Mesenchymal stem cell (in vitro differentiated cells and primary cell): ENCODE data around the gene FOXP1.
A peak's percentile ranks its signal among the peaks of the same experiment; 100 is the strongest.
"Not testable (repeated sequence)": the region's sequence is repeated elsewhere in the genome, so short reads cannot be mapped to it uniquely, and the experiment has no call there.

ENCODE experiments used
- DNase-seq: peaks from one replicate; pipeline ENCODE4 v3.0.0-alpha.2; 2013
- H2AFZ ChIP-seq: one replicate; pipeline ENCODE4 v1.6.1; 2013; ENCODE audit warnings: low read depth, mild to moderate bottlenecking, control low read depth, inconsistent platforms, low read length, moderate library complexity
- H2AK5ac ChIP-seq: 2 replicates; pipeline ENCODE4 v1.6.1; 2013; ENCODE audit warnings: low read length, moderate library complexity, mild to moderate bottlenecking, inconsistent platforms; ENCODE audit not compliant: severe bottlenecking
- H2BK120ac ChIP-seq: one replicate; pipeline ENCODE4 v1.6.1; 2013; ENCODE audit warnings: low read depth, mild to moderate bottlenecking, inconsistent platforms, low read length, moderate library complexity
- H2BK12ac ChIP-seq, 2 experiments: one replicate each; pipeline ENCODE4 v1.6.1; 2013; ENCODE audit warnings: inconsistent platforms in 2 of 2, low read length in 2 of 2, mild to moderate bottlenecking in 2 of 2, moderate library complexity in 2 of 2, control low read depth in 1 of 2
- H2BK15ac ChIP-seq: one replicate; pipeline ENCODE4 v1.6.1; 2013; ENCODE audit warnings: mild to moderate bottlenecking, low read depth, inconsistent platforms; ENCODE audit not compliant: poor library complexity, severe bottlenecking
- H2BK5ac ChIP-seq: 2 replicates; pipeline ENCODE4 v1.6.1; 2013; ENCODE audit warnings: low read depth, mild to moderate bottlenecking, low read length, control low read depth, inconsistent platforms; ENCODE audit not compliant: poor library complexity, severe bottlenecking
- H3K14ac ChIP-seq, 2 experiments: one replicate each; pipeline ENCODE4 v1.6.1; 2013; ENCODE audit warnings: inconsistent platforms in 2 of 2, low read length in 2 of 2, control low read depth in 1 of 2, mild to moderate bottlenecking in 1 of 2, moderate library complexity in 1 of 2
- H3K18ac ChIP-seq, 2 experiments: one replicate each; pipeline ENCODE4 v1.6.1; 2013; ENCODE audit warnings: inconsistent platforms in 2 of 2, low read length in 2 of 2, control low read depth in 1 of 2, low read depth in 1 of 2, mild to moderate bottlenecking in 1 of 2
- H3K23ac ChIP-seq, 2 experiments: one replicate each; pipeline ENCODE4 v1.6.1; 2013; ENCODE audit warnings: inconsistent platforms in 2 of 2, low read length in 2 of 2, mild to moderate bottlenecking in 2 of 2, moderate library complexity in 2 of 2, control low read depth in 1 of 2
- H3K27ac ChIP-seq: 2 replicates; pipeline ENCODE4 v1.5.1; 2013; ENCODE audit warnings: mild to moderate bottlenecking, moderate library complexity, low read length, control low read depth, inconsistent platforms; ENCODE audit not compliant: poor library complexity, severe bottlenecking
- H3K27me3 ChIP-seq, 2 experiments: 2 replicates each; pipeline versions ENCODE4 v1.6.1 to v1.7.0; 2013; ENCODE audit warnings: low read length in 2 of 2, mild to moderate bottlenecking in 2 of 2, moderate library complexity in 2 of 2, control low read depth in 1 of 2, inconsistent platforms in 1 of 2; ENCODE audit not compliant: control insufficient read depth in 1 of 2, insufficient read depth in 1 of 2
- H3K36me3 ChIP-seq, 2 experiments: 2 replicates each; pipeline versions ENCODE4 v1.6.1 to v1.7.0; 2013; ENCODE audit warnings: low read length in 2 of 2, control low read depth in 1 of 2, inconsistent platforms in 1 of 2, low read depth in 1 of 2, mild to moderate bottlenecking in 1 of 2; ENCODE audit not compliant: insufficient read depth in 2 of 2, control insufficient read depth in 1 of 2
- H3K4ac ChIP-seq, 2 experiments: one replicate each; pipeline ENCODE4 v1.6.1; 2013; ENCODE audit warnings: inconsistent platforms in 2 of 2, low read length in 2 of 2, mild to moderate bottlenecking in 2 of 2, moderate library complexity in 2 of 2, control low read depth in 1 of 2, low read depth in 1 of 2
- H3K4me1 ChIP-seq: 2 replicates; pipeline ENCODE4 v1.6.1; 2013; ENCODE audit warnings: low read depth, low read length, control low read depth; ENCODE audit not compliant: control insufficient read depth, insufficient read depth
- H3K4me2 ChIP-seq: 2 replicates; pipeline ENCODE4 v1.6.1; 2013; ENCODE audit warnings: low read length, mild to moderate bottlenecking, inconsistent platforms; ENCODE audit not compliant: poor library complexity, severe bottlenecking
- H3K4me3 ChIP-seq, 2 experiments: 2 replicates each; pipeline versions ENCODE4 v1.5.1 to v1.7.0; 2013; ENCODE audit warnings: low read length in 2 of 2, mild to moderate bottlenecking in 2 of 2, control low read depth in 1 of 2, low read depth in 1 of 2; ENCODE audit not compliant: insufficient read depth in 1 of 2
- H3K79me1 ChIP-seq: replicated peaks from 2 replicates; pipeline ENCODE4 v1.6.1; 2013; ENCODE audit warnings: mild to moderate bottlenecking, control low read depth, low read length, inconsistent platforms; ENCODE audit not compliant: poor library complexity, severe bottlenecking
- H3K9ac ChIP-seq: 2 replicates; pipeline ENCODE4 v1.7.0; 2013; ENCODE audit warnings: mild to moderate bottlenecking, low read length, moderate library complexity
- H3K9me3 ChIP-seq: 2 replicates; pipeline ENCODE4 v1.7.0; 2013; ENCODE audit warnings: mild to moderate bottlenecking, low read length; ENCODE audit not compliant: control insufficient read depth
- H4K8ac ChIP-seq: one replicate; pipeline ENCODE4 v1.6.1; 2013; ENCODE audit warnings: inconsistent platforms, mild to moderate bottlenecking, low read length, moderate library complexity
- H4K91ac ChIP-seq: one replicate; pipeline ENCODE4 v1.6.1; 2013; ENCODE audit warnings: mild to moderate bottlenecking, low read length, inconsistent platforms
- WGBS: methylation state at CpG from one replicate; pipeline ENCODE4 v1.1.7; 2013; ENCODE audit warnings: mixed read lengths; 5-methylcytosine and 5-hydroxymethylcytosine counted together

FOXP1 gene

DNA sequence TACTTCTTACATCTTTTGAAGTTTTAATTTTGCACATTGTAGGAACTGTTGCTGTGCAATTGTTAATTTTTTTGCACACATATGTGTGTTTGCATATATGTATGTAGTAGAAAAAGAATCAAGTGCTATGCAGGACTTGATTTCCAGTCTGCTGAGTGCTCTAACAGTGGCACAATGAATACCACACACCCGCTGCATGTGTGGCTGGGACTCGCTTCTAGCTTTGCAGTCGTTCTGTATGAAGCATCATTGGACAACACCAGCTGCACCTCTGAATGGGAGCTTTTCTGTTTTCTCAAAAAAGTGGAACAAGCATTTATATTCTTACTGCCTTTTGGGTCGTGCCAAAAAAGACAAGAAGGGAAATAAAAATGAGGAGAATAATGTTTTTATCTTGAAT lies 564.7 kb downstream of the FOXP1 start:
- H3K18ac ChIP-seq = no peak overlapping the region
- no peak overlapping the region for H3K4me2 ChIP-seq
- WGBS = 94% methylated on average over 4 of the region's 4 CpGs
- H3K14ac ChIP-seq = no peak overlapping the region
- H2BK12ac ChIP-seq = no peak overlapping the region
- no peak overlapping the region for H2AK5ac ChIP-seq
- H3K27ac ChIP-seq = no peak overlapping the region
- H3K9me3 ChIP-seq = no peaks in the 10 kb centered on the region
- no peaks in the 10 kb centered on the region for H3K27me3 ChIP-seq
- no peak overlapping the region for H4K91ac ChIP-seq
- H3K4me3 ChIP-seq = no peak overlapping the region
- H2AFZ ChIP-seq = no peak overlapping the region
- peaks cover 6 to 54% of the 10 kb centered on the region in 2 experiments for H3K36me3 ChIP-seq
- no peak overlapping the region for H2BK120ac ChIP-seq
- H3K23ac ChIP-seq = no peak overlapping the region
- no peak overlapping the region for H3K4ac ChIP-seq
- no peak overlapping the region for H4K8ac ChIP-seq
- no peak for DNase-seq
- no peak overlapping the region for H3K9ac ChIP-seq
- no peak overlapping the region for H2BK5ac ChIP-seq
- no peak overlapping the region for H2BK15ac ChIP-seq
- H3K79me1 ChIP-seq = peaks cover 20% of the 10 kb centered on the region
- no peaks in the 10 kb centered on the region for H3K4me1 ChIP-seq

DNA sequence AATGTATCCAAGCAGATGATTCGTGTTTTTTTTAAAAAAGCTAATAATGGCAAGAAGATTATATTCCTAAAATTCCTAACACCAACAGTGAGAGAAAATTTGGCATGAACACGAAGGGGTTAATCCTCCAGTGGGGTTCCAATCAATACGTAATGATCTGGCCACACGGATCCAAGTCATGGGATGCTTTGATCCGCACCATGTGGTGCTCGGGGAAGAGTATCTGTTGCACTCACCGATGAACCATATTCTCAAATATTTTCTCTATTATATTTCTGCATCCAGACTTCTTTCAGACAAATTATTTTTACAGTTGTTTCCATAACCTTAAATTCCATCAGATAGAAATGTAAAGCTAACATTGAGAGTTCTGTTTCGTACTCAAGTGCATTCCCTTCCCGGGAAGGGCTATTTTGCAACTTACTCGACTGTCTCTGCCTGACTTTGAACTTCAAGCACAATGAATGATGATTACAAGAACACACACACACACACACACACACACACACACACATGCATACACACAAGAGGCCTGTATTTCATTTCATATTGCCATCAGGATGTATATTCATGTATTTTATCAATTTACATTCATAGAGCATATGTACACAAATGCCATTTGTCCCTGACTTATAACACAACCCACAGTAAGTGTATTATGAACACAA lies 567.2 kb downstream of the FOXP1 start:
- no peak overlapping the region for H2AK5ac ChIP-seq
- no peak overlapping the region for H3K4me3 ChIP-seq
- no peaks in the 10 kb centered on the region for H3K27me3 ChIP-seq
- H2BK5ac ChIP-seq = no peak overlapping the region
- no peaks in the 10 kb centered on the region for H3K4me1 ChIP-seq
- no peak overlapping the region for H2AFZ ChIP-seq
- no peak overlapping the region for H3K4ac ChIP-seq
- no peak overlapping the region for H3K14ac ChIP-seq
- no peak overlapping the region for H2BK12ac ChIP-seq
- no peak overlapping the region for H2BK15ac ChIP-seq
- no peak overlapping the region for H4K8ac ChIP-seq
- no peak overlapping the region for H3K27ac ChIP-seq
- 94% methylated on average over 9 of the region's 10 CpGs for WGBS
- peaks cover 3 to 54% of the 10 kb centered on the region in 2 experiments for H3K36me3 ChIP-seq
- no peak overlapping the region for H4K91ac ChIP-seq
- H2BK120ac ChIP-seq = no peak overlapping the region
- peak overlapping the region; percentile 77 for H3K9ac ChIP-seq
- H3K18ac ChIP-seq = no peak overlapping the region
- peaks cover 12% of the 10 kb centered on the region for H3K79me1 ChIP-seq
- no peak for DNase-seq
- no peak overlapping the region for H3K4me2 ChIP-seq
- no peak overlapping the region for H3K23ac ChIP-seq
- H3K9me3 ChIP-seq = no peaks in the 10 kb centered on the region

DNA sequence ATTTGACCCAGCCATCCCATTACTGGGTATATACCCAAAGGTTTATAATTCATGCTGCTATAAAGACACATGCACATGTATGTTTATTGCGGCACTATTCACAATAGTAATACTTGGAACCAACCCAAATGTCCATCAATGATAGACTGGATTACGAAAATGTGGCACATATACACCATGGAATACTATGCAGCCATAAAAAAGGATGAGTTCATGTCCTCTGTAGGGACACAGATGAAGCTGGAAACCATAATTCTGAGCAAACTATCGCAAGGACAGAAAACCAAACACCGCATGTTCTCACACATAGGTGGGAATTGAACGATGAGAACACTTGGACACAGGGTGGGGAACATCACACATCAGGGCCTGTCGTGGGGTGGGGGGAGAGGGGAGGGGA lies 568.9 kb downstream of the FOXP1 start:
- H2AFZ ChIP-seq, H4K91ac ChIP-seq, H3K27ac ChIP-seq, H3K9me3 ChIP-seq, H2BK5ac ChIP-seq, H2AK5ac ChIP-seq, H3K4me1 ChIP-seq, DNase-seq, H3K9ac ChIP-seq, H2BK12ac ChIP-seq, H3K27me3 ChIP-seq, H3K14ac ChIP-seq, H3K23ac ChIP-seq, H3K4me3 ChIP-seq, H3K79me1 ChIP-seq, H2BK15ac ChIP-seq, H3K4ac ChIP-seq, H3K18ac ChIP-seq, H4K8ac ChIP-seq, H2BK120ac ChIP-seq, H3K4me2 ChIP-seq: not testable (repeated sequence)
- peaks cover 3 to 60% of the 10 kb centered on the region in 2 experiments for H3K36me3 ChIP-seq
- WGBS = 97% methylated on average over 5 of the region's 6 CpGs

DNA sequence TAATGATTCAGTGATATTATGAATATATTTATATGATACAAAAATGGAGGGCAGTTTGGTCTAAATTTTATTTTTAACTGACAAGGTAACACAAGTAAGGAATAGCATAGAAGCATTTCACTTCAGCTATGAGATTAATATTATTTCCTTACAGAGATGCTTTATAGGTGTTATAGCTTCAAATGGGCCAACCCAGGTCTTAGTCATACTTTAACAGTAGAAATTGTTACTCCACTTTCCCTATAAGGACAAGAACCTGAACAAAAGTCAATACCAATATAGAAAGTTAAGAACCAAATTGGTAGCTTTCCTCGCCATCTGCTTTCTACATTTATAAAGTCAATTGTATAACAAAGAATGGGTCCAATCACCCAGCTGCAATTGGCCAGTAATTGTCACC lies 570.6 kb downstream of the FOXP1 start:
- Histone ChIP-seq H2BK12ac (no peak overlapping the region), H3K4me1 (peaks cover 2% of the 10 kb centered on the region), H3K79me1 (peaks cover 13% of the 10 kb centered on the region), H2BK15ac (no peak overlapping the region), H3K23ac (no peak overlapping the region), H3K36me3 (peaks cover 5 to 58% of the 10 kb centered on the region in 2 experiments), H3K27me3 (no peaks in the 10 kb centered on the region), H2AFZ (no peak overlapping the region), H3K4me2 (no peak overlapping the region), H2AK5ac (no peak overlapping the region), H3K18ac (no peak overlapping the region), H3K4ac (no peak overlapping the region), H3K4me3 (no peak overlapping the region), H4K8ac (no peak overlapping the region), H3K9ac (no peak overlapping the region), H3K9me3 (no peaks in the 10 kb centered on the region), H2BK120ac (no peak overlapping the region), H3K27ac (no peak overlapping the region), H2BK5ac (no peak overlapping the region), H3K14ac (no peak overlapping the region), H4K91ac (no peak overlapping the region)
- 100% methylated on average over 1 of the region's 1 CpG for WGBS
- DNase-seq = no peak
